NCI-H2227 (cell line): ENCODE results near the gene ACD.

Experiments
- DNase-seq: peaks from one replicate; lab custom pipeline; 2025; ENCODE audit not compliant: unreplicated experiment; lab: John Stamatoyannopoulos, UW

ACD gene

GRCh38 chr16:67662653-67663010 lies 2.6 kb upstream of the ACD start:
- DNase-seq: no peak

DNA sequence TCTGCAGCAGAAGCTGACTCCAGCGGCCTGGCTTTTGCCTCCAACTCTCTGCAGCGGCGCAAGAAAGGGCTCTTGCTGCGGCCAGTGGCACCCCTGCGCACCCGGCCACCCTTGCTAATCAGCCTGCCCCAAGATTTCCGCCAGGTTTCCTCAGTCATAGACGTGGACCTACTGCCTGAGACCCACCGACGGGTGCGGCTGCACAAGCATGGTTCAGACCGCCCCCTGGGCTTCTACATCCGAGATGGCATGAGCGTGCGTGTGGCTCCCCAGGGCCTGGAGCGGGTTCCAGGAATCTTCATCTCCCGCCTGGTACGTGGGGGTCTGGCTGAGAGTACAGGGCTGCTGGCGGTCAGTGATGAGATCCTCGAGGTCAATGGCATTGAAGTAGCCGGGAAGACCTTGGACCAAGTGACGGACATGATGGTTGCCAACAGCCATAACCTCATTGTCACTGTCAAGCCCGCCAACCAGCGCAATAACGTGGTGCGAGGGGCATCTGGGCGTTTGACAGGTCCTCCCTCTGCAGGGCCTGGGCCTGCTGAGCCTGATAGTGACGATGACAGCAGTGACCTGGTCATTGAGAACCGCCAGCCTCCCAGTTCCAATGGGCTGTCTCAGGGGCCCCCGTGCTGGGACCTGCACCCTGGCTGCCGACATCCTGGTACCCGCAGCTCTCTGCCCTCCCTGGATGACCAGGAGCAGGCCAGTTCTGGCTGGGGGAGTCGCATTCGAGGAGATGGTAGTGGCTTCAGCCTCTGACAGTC lies 2.0 kb upstream of the ACD start:
- DNase-seq: no peak

DNA sequence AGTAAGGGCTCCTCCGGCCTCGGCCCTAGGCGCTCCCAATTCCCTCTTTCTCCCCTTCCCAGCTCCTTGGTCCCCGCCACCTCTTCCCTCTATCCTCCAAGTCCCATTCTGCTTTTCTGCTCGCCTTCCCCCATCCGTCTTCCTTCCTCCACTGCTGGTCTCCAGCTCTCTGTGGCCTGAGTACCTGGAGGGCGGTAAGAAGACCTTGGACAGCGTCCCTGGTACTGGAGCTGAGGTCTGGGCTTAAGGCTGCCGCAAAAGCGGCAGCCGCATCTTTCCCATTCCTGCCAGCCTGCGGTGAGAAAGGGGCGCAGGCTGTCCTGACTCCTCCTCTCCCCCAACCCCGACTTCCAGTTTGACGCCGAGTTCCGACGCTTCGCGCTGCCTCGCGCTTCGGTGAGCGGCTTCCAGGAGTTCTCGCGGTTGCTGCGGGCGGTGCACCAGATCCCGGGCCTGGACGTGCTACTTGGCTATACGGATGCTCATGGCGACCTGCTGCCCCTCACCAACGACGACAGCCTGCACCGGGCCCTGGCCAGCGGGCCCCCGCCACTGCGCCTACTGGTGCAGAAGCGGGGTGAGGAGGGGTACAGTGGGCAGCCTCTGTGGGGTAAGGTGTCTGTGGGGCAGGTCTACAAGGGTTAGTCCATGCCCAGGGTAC lies 1.2 kb upstream of the ACD start:
- DNase-seq: peak; percentile 67

- DNase-seq: peak; percentile 98
Measured at GRCh38 chr16:67660564-67661028, 536 bp upstream of the ACD start, which contains the start of gene PARD6A. Gene PARD6A (plus strand): TSS chr16:67660960. CDS start chr16:67661039, 79 bp downstream.

- DNase-seq: no peak
Measured at GRCh38 chr16:67658849-67659674, 998 bp downstream of the ACD start.

- no peak for DNase-seq
Measured at GRCh38 chr16:67657751-67658518, 2.1 kb downstream of the ACD start.

DNA sequence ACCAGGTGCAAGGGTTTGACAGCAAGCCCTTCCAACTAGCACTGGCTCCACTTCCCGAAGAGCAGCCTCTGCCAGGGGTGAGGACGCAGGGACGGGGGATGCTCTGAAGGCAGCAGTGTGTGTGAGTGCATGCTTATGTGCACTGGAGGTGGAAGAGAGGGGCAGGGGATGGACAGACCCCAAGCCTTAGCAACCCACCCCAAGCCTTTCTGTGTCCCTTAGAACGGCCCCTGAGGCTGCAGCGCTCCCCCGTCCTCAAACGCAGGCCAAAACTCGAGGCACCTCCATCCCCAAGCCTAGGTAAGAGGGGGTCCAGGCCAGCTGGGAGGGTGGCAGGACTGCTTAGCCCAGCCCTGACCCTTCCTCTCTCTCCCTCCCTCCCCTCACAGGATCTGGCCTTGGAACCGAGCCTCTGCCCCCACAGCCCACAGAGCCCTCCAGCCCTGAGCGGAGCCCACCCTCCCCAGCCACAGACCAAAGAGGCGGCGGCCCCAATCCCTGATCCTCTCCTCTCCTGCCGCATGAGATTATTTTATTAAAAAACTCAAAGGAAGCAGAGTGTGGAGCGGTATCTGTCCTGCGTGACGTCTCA lies 2.9 kb downstream of the ACD start:
- DNase-seq: no peak

- DNase-seq: no peak
Measured at GRCh38 chr16:67656344-67657016, 3.6 kb downstream of the ACD start.

GRCh38 chr16:67655363-67655762 lies 4.7 kb downstream of the ACD start:
- no peak for DNase-seq

GRCh38 chr16:67654403-67654911 lies 5.6 kb downstream of the ACD start:
- DNase-seq: peak; percentile 11

DNA sequence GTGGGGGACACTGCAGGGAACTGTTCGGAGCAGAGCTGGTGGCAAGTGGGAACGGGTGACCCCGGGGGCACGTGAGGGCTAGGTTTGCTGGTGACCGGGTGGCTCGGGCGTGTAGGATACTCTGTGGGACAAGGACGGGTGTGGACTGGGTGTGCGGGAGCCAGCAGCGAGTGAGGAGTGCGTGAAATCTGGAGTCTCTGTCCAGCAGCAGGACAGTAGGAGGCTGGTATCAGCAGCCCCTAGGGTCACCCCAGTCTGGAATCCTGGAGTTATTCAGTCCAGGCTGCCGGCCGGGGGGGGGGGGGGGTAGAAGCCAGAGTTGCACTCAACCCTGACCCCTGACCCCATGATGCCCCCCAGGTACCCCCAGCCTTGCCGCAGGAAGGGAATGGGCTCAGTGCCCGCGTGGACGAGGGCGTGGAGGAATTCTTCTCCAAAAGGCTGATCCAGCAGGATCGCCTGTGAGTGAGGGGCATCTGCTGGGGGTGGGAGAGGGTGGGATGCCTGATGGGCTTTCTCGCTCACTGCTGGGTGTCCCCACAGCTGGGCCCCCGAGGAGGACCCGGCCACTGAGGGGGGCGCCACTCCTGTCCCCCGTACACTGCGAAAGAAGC lies 6.2 kb downstream of the ACD start:
- no peak for DNase-seq

- peak; percentile 60 for DNase-seq
Measured at GRCh38 chr16:67653128-67653788, 6.8 kb downstream of the ACD start.

- peak; percentile 62 for DNase-seq
Measured at GRCh38 chr16:67652578-67653127, 7.4 kb downstream of the ACD start.

GRCh38 chr16:67651847-67652246 lies 8.2 kb downstream of the ACD start:
- no peak for DNase-seq

GRCh38 chr16:67651039-67651438 lies 9.0 kb downstream of the ACD start:
- DNase-seq: no peak

- no peak for DNase-seq
Measured at GRCh38 chr16:67650023-67650422, 10.0 kb downstream of the ACD start.

- DNase-seq: no peak
Measured at GRCh38 chr16:67649494-67649931, 10.5 kb downstream of the ACD start.

GRCh38 chr16:67648764-67649407 lies 11.2 kb downstream of the ACD start:
- no peak for DNase-seq
